Heart left ventricle (tissue), 13 donors: ENCODE measurements around the gene LIN7C.

Source experiments
- POLR2A ChIP-seq, 2 donors: fragments of 450-650 bp; IDR thresholded peaks; one replicate each; pipeline ENCODE4 v1.6.1; 2017; ENCODE audit warnings: antibody characterized with exemption in 2 of 2, mild to moderate bottlenecking in 2 of 2, moderate library complexity in 2 of 2
- TF ChIP-seq, protein P1 (sequence below), 12 donors: fragments of 200-600 bp; sonication (generic) in 4 of 12; IDR thresholded peaks; one replicate each; pipeline versions ENCODE4 v1.5.0 to v1.8.0; 2018 to 2022; ENCODE audit warnings: antibody characterized with exemption in 12 of 12, mild to moderate bottlenecking in 5 of 12
- donor health status: ischemic (EF 13 %, LVEDD 7.1; RV severe dilation, severe dysfunction).
- donor health status: DM: no; HTN: yes; CAD: no.
- donor health status: DM: no; HTN: no; CAD: no.
- donor health status: ischemic (EF 25% LVEDD 6.9; RV normal size, moderate dysfunction).
- donor health status: ischemic (EF 25% LVEDD 5.7; RV mildly dilated, moderate dysfunction).
- donor health status: ischemic (EF 35%, LVEDD 5.7; RV mildly dilated, moderate dysfunction).
- donor health status: nonischemic (EF 11% LVEDD 7.7; RV severe dilation, severe dysfunction).
- donor health status: DM: yes; HTN: yes; CAD: no.
- donor health status: PGD.
- donor health status: ischemic (EF 29% LVEDD 5.4; RV normal size, mild dysfunction).
- donor health status: nonischemic (EF 23%, LVEDD 6.1; RV moderate dilation, normal function).

DNA sequence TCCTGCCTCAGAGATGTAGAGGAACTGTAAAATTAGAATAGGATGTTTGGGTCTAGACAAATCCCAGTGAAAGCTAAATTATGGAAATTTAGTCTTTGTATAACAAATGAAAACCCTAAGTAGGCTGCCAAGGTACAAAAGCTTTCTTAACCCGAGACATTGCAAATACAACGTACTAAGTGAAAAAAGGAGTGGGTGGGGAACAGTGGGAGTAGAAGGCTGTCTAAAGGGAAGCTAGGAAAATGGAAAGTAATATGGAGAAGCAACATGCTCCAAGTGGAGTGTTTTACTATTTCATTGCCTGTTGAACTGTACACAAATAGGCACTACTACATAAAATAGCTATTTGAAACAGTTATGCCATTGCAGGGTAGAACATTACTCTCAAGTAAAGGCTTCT lies 6.8 kb upstream of the LIN7C start:
- TF ChIP-seq, protein P1, sequence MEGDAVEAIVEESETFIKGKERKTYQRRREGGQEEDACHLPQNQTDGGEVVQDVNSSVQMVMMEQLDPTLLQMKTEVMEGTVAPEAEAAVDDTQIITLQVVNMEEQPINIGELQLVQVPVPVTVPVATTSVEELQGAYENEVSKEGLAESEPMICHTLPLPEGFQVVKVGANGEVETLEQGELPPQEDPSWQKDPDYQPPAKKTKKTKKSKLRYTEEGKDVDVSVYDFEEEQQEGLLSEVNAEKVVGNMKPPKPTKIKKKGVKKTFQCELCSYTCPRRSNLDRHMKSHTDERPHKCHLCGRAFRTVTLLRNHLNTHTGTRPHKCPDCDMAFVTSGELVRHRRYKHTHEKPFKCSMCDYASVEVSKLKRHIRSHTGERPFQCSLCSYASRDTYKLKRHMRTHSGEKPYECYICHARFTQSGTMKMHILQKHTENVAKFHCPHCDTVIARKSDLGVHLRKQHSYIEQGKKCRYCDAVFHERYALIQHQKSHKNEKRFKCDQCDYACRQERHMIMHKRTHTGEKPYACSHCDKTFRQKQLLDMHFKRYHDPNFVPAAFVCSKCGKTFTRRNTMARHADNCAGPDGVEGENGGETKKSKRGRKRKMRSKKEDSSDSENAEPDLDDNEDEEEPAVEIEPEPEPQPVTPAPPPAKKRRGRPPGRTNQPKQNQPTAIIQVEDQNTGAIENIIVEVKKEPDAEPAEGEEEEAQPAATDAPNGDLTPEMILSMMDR (IDR thresholded peaks at IDR 0.05) = no peak
- TF ChIP-seq POLR2A (IDR thresholded peaks at IDR 0.05) = no peak
